NCI-H460 (cell line): Measurements from ENCODE around the gene MCM3AP. TPM values are rescaled to one million over a fixed set of nuclear protein-coding genes. Genes with fewer than 3 reads are reported as not detected.
A peak's percentile ranks its signal among the peaks of the same experiment; 100 is the strongest.
"Not testable (repeated sequence)": the region's sequence is repeated elsewhere in the genome, so short reads cannot be mapped to it uniquely, and the experiment has no call there.

ENCODE experiments used
- DNase-seq: peaks from one replicate; pipeline ENCODE4 v3.0.0-alpha.2; 2016; ENCODE audit warnings: low read depth; ENCODE audit errors: extremely low read depth
- total RNA-seq: library from RNA; depleted of rRNA; stranded (reverse); fragments of >200 nt; shearing (Covaris generic); gene quantifications from 2 replicates; pipeline ENCODE4 v1.2.3, GENCODE V29; 2014

The MCM3AP gene
- total RNA-seq, 1 experiment from 2014 or later, result 38.8 TPM

DNA sequence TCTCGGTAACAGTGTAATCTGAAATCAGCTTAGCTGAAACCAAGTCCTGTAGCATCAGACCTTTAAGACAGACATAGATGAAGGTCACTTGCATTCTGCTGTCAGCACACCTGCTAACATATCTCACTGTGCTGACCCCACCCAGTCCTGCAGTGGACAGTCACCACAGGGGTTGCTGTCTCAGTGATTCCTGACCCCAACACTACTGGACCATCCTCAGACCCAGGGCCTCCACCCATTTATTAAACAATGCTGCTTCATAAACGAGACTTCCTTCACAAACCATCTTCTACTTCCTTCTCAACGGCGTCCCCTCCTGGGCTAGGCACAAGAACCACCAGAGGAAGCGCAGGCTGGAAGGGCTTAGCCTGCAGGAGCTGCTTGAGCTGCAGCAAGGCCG lies 39.1 kb downstream of the MCM3AP start:
- DNase-seq, result no peak

DNA sequence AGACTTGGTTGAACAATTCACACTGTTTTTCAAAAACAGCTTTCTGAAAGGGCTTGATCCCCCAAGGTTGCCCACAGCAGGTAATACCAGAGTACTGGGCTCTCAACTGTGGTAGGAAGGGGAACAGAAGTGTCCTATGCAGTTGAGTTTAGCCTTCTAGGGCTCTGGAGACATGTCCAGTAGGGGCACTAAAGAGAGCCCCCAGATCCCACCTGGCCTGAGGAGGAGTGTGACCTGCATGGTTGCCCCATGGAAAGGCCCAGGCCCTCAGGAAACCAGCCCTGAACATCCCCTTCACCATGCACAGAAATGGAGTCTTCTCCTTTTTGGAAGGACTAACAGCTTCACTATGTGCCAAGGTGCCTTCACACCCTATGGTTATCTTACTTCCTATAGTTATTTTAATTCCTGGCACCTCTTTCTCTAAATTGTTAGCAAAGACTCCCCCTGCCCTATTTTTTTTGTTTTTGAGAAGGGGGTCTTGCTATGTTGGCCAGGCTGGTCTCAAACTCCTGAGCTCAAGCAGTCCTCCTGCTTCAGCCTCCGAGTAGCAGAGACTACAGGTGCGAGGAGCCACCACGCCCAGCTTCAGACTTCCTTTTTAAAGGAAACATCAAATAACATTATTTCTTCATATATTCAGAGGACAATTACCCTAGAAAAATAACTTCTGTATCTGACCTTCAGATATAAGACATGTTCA lies 40.0 kb downstream of the MCM3AP start:
- no peak for DNase-seq

DNA sequence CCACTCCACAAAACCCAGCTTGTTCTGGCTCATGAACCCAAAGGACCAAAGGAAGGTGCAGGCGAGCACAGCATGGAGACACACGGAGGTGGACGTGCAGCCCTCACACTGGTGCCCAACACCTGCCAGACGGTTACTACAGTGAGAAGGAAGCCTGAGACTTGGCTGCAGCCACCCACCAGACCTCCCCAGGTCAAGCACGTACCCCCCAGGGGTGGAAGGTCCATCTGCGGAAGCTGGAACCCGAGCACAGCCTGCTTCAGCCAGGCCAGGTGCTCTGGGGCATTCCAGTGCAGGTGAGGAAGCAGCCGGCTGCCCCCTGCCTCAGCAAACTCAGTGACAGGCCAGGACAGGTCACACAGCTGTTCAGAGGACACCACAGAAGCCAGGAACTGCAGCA lies 40.8 kb downstream of the MCM3AP start:
- DNase-seq, result no peak

DNA sequence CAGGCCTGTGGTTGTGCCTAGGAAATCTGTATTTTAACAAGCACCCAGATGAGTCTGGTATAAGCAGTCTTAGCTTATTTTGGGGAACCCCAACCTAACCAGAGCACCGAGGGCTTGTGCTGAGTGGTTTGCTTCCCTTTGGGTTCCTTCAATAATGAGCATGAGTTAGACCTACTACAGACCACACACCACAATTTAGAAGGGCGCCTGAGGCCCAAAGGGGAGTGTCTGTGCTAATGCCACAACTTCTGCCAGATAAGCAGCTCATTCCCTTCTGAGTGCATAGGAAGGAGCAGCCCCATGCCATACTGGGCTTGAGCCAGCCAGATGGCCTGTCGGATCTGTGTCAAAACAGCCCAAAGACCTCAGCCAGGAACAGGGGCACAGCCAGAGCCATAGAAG lies 41.5 kb downstream of the MCM3AP start:
- no peak for DNase-seq

DNA sequence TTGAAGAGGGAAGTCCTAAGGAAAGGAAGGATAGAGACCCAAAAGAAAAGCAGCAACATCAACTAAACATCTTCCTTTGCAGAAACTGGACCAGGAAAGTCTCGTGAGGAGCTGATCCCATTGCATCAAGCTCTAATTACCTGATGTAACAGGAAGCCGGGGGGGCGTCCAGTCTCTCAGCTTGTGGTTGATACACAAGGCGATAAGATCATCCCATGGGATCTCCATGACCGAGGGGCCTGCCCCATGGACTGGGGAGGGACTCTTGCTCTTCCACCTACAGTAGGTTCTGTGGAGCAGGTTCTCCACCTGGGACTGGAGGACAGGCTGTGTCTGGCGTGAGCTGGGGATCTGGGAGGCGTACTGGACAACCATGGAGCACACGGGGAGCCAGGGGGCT lies 42.1 kb downstream of the MCM3AP start:
- DNase-seq, result no peak

DNA sequence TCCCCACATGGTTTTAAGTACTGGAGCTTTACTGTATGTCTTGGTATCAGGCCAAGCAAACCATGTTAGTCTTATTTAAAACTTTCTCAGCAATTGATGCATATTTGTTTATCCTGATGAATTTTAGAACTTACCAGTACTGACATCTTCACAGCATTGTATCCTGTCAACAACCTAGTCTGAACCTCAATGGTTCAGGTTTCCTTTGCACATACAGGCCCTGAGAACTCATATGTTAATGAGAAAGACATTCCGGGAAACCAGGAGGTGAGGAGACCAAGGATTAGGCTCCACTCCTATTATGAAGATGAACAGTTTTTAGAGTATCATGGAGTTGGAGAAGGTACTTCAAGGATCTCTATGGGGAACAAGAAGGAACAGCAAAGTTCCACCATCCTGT lies 43.8 kb downstream of the MCM3AP start:
- not testable (repeated sequence) for DNase-seq

DNA sequence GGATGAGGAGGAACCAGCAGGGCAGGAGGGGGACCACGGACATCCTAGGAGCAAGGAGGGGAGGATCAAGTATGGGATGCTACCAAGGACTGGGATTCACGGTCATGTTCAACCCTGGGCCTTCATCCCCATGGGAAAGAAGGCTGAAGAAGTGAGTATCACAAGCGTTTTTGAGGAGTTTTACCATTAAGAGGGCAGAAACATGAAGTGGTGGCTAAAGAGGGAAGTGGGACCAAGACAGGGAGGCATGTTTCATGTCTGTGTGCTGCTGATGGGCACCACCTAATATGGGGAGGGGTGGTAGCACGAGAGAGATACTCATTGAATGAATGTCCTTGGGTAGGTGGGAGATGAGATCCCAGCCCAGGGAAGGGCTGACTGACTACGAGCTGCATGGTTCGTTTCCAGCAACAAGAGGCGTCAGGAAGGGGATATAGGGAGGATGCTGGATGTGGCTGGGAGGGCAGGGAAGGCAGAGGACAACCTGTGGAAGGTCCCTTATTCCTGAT lies 45.5 kb downstream of the MCM3AP start:
- no peak for DNase-seq

DNA sequence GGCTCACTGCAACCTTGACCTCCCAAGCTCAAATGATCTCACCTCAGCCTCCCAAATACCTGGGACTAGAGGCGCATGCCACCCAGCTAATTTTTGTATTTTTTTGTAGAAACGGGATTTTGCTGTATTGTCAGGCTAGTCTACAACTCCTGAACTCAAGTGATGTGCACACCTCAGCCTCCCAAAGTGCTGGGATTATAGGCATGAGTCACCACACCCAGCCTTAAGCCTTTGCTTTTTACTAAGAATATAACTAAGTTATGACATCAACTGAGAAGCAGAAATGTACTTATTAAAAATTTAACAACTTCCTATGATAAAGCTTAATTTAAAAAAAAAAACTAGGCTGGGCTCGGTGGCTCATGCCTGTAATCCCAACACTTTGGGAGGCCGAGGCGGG lies 47.9 kb downstream of the MCM3AP start:
- DNase-seq, result no peak

DNA sequence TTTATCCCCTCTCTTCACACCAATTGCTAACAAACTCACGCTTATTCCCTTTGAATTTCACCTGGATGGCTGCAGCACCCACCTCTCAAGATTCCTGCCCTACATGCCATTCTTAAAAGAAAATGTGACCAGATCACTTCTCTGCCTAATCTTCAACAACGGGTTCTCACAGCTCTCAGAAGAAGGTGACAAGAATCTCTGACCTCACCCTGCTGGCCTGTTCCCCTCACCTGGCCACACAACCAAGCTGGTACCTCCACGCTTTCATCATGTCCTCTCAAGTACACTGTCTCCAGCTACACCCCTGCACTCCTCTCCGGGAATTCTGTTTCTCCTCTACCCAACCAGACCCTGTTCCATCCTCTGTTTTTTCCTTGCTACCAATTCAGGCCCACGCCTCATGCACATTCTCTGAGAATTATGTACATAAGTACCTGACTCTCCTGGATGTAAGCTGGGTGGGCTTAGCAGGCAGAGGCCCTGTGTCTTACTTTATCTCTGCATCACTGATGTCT lies 50.9 kb downstream of the MCM3AP start:
- DNase-seq, result no peak

DNA sequence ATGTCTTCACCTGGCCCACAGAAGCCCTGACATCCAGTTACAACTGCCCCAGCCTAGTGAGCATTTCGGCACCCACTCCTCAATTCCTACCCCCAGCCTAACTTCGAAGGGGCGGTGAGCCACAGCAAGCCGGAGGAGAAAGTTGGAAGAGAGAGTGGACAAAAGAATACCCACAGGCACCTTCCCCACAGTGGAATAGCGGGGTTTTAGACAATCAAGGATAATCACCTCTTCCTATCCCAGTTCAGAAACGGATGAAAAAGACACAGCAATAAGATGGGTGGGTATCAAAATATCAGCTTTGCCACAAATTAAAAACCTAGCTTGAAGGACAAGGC lies 55.5 kb downstream of the MCM3AP start:
- DNase-seq, result no peak

DNA sequence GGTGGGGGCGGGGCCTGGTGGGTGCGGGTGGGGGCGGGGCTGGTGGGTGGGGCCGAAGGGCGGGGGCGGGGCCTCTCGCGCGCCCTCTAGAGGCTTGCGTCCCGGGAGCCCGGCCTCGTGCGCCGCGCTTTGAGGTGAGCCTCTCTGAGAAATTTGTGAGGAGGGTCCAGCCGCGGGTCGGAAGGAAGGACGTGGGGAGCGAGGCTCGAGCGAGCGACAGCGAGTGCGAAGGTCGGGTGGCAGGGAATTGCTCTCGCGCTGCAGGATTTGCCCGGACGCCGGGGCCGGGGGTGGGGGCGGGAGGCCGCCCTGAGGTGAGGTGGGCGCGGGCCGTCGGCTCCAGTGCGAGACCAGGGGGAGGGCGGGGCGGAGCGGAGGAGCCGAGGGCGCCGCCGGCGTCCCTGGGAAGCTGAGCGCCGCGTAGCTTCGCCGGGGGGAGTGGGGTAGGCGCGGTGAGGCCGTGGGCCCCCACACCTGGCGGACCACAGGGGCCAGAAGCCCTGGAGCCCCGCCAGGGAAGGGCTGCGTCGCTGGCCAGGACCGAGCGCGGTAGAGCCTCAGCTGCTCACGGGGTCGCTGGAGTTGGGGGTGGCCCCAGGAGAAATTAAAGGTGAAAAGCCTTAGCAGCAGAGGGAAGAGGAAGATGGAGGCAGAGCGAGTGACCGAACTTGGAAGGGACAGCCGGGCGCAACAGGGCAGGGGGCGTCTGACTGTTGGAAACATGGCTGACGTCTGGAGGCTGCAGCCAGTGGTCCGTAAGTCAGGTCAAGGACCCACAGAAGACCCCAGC lies 56.1 kb downstream of the MCM3AP start:
- no peak for DNase-seq

DNA sequence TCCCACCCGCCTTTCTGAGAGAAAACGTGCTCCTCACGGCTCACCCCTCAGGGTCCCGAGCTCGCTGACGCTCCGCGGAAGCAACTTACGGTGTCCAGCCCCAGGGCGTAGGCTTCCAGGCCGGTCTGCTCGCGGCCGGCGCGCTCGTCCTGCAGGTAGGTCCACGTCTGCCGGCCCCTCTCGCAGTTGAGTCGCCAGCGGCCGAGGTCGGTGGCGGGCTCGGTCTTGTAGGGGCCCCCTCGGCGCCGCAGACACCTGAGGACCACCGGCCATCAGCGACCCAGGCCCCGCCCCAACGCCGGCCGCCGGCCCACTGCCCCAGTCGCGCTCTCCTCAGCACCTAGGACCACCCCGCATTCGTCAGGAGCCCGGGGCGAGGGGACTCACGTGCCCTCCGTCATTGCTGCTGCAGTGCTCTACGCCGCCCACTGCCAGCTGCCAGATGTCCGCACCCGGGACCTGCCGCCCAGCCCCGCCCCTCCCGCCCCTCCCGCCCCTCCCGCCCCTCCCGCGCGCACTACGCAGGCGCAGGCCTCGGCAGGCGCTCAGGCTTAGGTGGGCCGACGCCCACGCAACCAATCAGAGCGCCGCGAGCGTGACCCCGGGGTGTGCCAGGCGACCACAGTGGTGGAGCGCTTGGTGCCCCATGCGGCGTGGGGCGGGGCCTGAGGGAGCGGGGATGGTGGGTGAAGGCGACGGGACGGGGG lies 56.9 kb downstream of the MCM3AP start, which contains the start of gene LSS:
Gene LSS (minus strand): TSS at position 430 of the 707 bp plus-strand sequence. CDS start 29 bp downstream, at position 401.
- peak; percentile 95 for DNase-seq

DNA sequence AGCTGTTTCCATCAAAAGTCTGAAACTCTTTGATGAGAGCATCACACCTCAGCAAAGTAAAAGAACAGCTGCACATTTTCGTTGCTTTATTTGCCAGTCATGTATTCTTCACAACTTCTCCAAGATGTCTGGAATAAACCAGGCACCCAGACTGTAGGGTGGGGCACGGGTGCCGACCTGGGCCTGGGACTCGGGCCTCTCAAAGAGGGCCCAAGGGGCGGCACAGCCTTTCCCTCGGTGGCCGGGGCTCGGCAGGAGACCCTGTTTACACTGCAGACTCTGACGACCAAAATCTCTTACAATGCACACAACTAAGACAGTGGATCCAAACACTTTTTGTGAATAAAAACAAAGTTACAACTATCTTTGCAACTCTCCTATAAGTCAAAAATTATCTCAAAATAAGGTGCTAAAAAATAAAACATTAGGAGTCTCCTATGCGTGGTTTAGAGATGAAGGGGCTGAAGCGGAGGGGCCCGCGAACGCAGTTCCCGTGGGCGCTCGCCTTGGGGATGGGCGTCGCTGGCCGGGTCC lies 57.5 kb downstream of the MCM3AP start:
- DNase-seq, result no peak

DNA sequence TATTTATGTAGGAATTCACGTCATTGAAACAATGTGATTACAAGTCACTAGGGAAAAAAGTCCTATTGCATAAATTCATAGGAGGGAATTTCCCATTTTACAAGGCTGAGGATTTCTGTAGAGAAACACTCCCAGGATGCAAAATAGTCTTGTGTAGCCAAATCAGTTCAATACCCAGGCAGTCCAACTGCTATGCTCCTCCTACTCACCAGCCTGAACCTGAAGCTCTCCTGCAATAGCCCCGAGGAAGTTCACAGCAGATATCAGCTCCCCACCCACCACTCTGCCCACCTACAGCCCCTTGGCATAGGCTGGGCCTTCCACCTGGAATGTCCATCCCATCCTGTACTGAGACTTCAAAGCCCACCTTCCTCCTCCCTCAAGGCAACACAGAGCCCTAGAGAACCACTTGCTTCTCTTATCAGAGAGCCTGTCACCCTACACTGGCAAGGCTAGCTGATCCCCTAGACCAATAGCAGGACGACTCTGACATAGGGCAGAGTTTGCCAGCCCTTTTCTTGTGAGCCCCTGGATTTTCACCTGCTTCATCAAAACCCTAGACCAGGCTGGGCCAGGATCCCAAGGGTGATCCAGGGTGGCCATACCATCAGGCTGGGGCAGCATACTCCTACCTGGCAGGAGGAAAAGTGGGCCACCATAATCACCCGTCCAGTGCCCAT lies 58.4 kb downstream of the MCM3AP start:
- DNase-seq, result no peak

DNA sequence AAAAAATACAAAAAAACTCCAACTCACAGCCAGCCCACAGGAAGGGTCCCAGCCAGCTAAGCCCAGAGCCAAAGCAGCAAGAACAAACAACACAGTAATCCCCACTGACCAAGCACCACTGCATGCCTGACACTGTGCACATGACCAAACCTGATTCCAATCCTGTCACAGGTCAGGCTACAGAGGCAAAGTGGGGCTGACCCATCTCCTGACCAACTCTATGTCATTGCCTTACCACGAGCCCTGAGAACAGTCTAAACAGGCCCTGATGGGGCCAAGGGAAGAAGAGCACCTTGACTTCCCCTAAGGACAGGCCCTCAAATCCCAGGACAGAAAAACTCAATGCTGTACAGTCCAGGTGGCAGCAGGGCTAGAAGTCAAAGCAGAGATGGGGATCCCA lies 59.3 kb downstream of the MCM3AP start:
- DNase-seq, result no peak

DNA sequence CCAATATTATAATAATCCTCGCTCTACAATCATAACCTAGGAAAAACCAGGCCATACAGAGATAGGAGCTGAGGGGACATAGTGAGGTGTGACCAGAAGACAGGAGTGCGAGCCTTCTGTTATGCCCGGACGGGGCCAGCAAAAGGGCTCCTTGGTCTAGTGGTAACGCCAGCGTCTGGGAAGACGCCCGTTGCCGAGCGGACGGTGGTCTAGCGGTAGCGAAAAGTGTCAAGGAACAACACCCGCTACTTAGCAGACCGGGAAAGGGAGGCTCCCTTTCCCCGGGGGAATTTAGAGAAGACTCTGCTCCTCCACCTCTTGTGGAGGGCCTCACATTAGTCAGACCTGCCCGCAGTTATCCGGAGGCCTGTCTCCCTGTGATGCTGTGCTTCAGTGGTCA lies 61.8 kb downstream of the MCM3AP start:
- DNase-seq, result not testable (repeated sequence)

DNA sequence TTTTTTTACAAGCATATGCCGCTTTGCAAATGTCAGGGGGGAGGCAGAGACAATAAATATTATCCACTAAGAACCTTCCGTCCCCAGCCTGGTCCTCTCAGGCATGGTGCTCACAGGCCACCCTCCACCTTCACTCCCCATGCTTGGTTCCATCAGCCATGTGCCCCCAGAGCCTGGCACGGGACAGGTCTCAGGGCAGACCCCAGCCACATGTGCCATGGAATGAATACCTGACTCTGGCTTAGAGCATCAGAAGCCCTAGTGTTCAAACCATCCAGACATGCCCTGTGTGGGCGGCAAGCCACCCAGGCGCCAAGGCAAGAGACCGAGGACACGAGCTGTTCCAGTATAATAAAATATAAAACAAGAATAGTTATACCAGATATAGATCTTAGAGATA lies 62.2 kb downstream of the MCM3AP start:
- DNase-seq, result no peak

DNA sequence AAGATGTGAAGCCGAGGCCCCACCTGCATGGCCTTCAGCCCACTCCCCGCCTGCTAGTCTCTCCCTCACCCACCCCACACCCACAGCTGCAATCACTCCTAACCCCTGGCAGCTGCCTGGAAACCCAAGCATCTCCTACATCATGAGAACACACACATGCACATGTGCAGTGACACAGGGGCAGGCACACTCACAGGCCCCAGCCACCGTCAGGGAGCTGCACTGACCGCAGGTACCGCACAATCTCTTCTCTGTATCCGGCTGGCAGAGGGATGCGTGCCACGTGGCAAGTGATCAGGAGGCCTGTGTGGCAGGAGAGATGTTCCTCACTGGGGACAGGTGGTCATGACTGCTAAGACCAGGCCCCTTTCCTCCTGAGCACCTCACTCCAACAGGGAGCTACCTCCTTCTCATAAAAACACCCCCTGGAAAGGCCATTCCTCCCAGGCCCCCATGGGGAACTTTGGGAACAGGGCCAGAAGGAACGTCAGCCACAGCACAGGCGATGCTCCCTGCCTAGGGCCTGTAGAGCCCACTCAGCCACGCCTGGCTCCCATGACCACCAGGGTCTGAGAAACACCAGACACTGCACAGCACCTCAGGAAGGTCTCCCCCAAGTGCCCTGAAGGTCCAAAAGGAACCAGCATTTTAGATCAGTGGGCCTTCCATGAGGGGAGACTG lies 62.8 kb downstream of the MCM3AP start:
- DNase-seq, result no peak

DNA sequence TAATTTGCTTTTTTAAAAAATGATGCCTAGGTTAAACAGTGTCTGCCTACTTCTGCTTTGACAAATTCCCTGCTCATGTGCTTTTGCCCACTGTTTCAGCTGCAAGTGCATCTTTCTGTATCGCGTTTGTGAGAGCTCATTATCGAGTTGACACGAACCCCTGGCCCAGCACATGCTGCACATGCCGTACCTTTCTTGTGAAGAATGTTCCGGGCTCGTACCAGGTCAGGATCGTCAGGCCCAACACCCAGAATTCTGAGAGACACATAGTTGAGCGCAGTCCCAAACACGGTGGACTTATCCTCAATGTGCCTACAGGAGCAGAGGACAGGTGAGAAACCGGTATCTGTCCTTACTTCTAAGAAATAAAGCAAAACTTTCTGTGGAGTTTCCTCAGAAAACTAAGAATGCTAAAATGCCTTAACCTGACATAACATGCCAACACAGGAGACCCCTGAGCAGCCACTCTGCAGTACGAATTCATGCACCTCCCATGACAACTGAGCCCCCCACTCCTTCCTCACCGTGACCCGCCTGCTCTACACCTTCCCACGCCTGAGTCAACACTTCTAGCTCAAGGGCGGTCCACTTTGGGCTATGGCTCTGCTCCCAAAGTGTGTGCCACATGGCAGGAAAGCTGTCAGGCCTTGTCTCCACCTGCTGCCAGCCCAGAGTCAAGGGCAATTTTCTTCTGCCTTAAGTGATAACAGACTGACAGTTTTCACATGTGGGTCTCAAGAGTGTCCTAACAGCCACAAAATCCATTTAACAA lies 63.6 kb downstream of the MCM3AP start:
- DNase-seq, result no peak
